ENCODE measurements around the gene UNG. TPM values are rescaled to one million over a fixed set of nuclear protein-coding genes. Genes with fewer than 3 reads are reported as not detected.

UNG gene
- total and polyA plus RNA-seq, 2 donors (not counting 3 experiments of a cell fraction or from before 2014, with no cell fraction given) = 21.5 to 46.7 TPM

DNA sequence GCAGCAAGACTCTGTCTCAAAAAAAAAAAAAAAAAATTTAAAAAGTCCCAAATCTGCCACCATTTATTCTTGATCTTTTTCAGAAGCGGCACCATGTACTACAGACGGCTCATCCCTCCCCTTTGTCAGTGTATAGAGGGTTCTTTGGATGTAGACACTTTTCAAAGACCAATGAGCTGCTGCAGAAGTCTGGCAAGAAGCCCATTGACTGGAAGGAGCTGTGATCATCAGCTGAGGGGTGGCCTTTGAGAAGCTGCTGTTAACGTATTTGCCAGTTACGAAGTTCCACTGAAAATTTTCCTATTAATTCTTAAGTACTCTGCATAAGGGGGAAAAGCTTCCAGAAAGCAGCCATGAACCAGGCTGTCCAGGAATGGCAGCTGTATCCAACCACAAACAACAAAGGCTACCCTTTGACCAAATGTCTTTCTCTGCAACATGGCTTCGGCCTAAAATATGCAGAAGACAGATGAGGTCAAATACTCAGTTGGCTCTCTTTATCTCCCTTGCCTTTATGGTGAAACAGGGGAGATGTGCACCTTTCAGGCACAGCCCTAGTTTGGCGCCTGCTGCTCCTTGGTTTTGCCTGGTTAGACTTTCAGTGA is 12.5 kb downstream of the UNG start:
- no peaks in the 10 kb centered on the region for H4K20me1 ChIP-seq (replicated peaks; ENCODE audit: control insufficient read depth, extremely low read depth, insufficient read depth, low read length)
- no peak overlapping the region for H3K9ac ChIP-seq (replicated peaks; ENCODE audit: extremely low read depth, insufficient read depth, low read length)
- no peaks in the 10 kb centered on the region for H3K27me3 ChIP-seq (ENCODE audit: control insufficient read depth in 2 of 2, insufficient read depth in 2 of 2, low read length in 2 of 2)
- H2AFZ ChIP-seq (ENCODE audit: low read depth, low read length) = no peak overlapping the region
- peak overlapping the region; percentile 80 for H3K27ac ChIP-seq (ENCODE audit: insufficient read depth, low read depth, low read length)
- CTCF ChIA-PET = interaction anchor here (0.8 to 1.2 kb wide), 2 partner anchors 11 to 20 kb away, joined by 4 read pairs; no protein-coding TSS in a partner anchor
- no peaks in the 10 kb centered on the region for H3K9me1 ChIP-seq (replicated peaks; ENCODE audit: control insufficient read depth, extremely low read depth, insufficient read depth, low read length)
- H3K36me3 ChIP-seq (ENCODE audit: control insufficient read depth in 2 of 2, extremely low read depth in 1 of 2, insufficient read depth in 2 of 2, low read length in 2 of 2) = peaks cover 11 to 15% of the 10 kb centered on the region in 2 experiments
- H3K79me2 ChIP-seq (ENCODE audit: control insufficient read depth, insufficient read depth, low read length) = no peaks in the 10 kb centered on the region
- intact Hi-C loops (cut with micrococcal nuclease) = loop anchor here (5.0 kb wide), 2 partner anchors 152 to 548 kb away; partner anchors contain the start of genes ISCU and SART3
- H3K4me3 ChIP-seq (replicated peaks in 1 of 3; ENCODE audit: insufficient read depth in 1 of 3, low read depth in 1 of 3, low read length in 3 of 3) = no peak overlapping the region
- dilution Hi-C loops (cut with MboI; ENCODE audit: extremely low pct_ligation_motif_present, low sequenced_read_pairs) = no loop called here
- DNase-seq (ENCODE audit: low read depth, low spot score) (no peak), FAIRE-seq (no peak)
- no TSS peak for BruUV-seq (replicated peaks)
- TF ChIP-seq JUN (IDR thresholded peaks at IDR 0.05; ENCODE audit: borderline replicate concordance, insufficient read depth, insufficient read length, low read depth) = no peak
- TF ChIP-seq MAX (IDR thresholded peaks at IDR 0.05; ENCODE audit: insufficient read depth, insufficient read length) = no peak
- no peak for TF ChIP-seq MYC (IDR thresholded peaks at IDR 0.05; ENCODE audit: low read depth, low read length)
- no peak for TF ChIP-seq CTCF (IDR thresholded peaks at IDR 0.05; ENCODE audit: extremely low read depth in 1 of 2, insufficient read depth in 1 of 2, low read depth in 1 of 2, low read length in 2 of 2)
- no peak for TF ChIP-seq POLR2AphosphoS5 (IDR thresholded peaks at IDR 0.05; ENCODE audit: insufficient read depth, low read depth, low read length)
- TF ChIP-seq GATA2 (IDR thresholded peaks at IDR 0.05; ENCODE audit: insufficient read depth, insufficient read length, low read depth, low read length) = no peak
- no peak for TF ChIP-seq FOS (IDR thresholded peaks at IDR 0.05; ENCODE audit: borderline replicate concordance, insufficient read depth, low read length)
- TF ChIP-seq EZH2 (IDR thresholded peaks at IDR 0.05; ENCODE audit: borderline replicate concordance, low read depth, low read length, severe bottlenecking) = no peak
- TF ChIP-seq POLR2A (IDR thresholded peaks at IDR 0.05; ENCODE audit: low read depth, low read length) = no peak
- H3K4me2 ChIP-seq (ENCODE audit: insufficient read depth, low read length) = no peak overlapping the region
- POLR2A ChIA-PET = no interaction called here
- H3K9me3 ChIP-seq (replicated peaks; ENCODE audit: control insufficient read depth, insufficient read depth, low read length) = no peaks in the 10 kb centered on the region
- peaks cover 12% of the 10 kb centered on the region for H3K4me1 ChIP-seq (ENCODE audit: control insufficient read depth, extremely low read depth, insufficient read depth, low read length)

All from endothelial cell of umbilical vein (primary cell).